HG02763 (cell line): ENCODE measurements around the gene AIG1.
"Not testable (repeated sequence)": the region's sequence is repeated elsewhere in the genome, so short reads cannot be mapped to it uniquely, and the experiment has no call there.

Experiments
- ATAC-seq: cut with Tn5 transposase; IDR thresholded peaks from one replicate; pipeline ENCODE4 v1.9.1; 2021; ENCODE audit warnings: mild to moderate bottlenecking, moderate library complexity; ENCODE audit not compliant: unreplicated experiment

AIG1 gene

GRCh38 chr6:143125864-143126573 lies 65.3 kb downstream of the AIG1 start:
- ATAC-seq: no peak

DNA sequence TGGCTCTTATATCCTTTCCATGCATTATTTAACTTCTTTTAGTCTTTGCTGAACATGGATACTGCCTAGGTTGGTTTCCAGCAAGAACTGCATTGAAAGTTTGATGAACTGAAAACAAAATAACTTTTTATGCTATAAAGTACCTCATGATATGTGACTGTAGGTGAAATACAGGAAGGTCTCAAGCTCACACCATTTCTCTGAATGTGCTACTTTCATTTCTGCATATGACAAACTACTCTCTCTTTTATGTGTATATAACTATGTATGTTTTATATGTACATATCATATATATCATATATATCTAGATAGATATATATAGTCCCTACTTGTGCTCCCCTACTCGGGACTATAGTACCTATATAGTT lies 65.9 kb downstream of the AIG1 start:
- ATAC-seq: no peak

- ATAC-seq: no peak
These were observed 67.4 kb downstream of the AIG1 start for GRCh38 chr6:143127941-143128680.

DNA sequence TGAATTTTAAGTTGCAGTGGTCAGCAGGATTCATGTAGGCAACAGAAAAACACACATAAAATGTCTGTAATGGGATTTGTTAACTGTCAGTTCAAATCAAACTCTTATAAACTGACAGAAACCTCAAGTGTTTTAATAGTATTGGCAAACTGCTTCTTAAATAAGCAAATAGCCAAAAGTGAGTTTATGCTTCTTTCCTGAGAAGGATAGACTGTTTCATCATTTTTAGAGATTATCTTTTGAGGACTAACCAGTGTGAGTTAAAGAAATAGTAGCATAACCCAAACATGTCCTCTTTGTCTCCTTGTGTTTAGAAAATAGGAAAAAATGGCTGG lies 68.0 kb downstream of the AIG1 start:
- ATAC-seq: no peak

DNA sequence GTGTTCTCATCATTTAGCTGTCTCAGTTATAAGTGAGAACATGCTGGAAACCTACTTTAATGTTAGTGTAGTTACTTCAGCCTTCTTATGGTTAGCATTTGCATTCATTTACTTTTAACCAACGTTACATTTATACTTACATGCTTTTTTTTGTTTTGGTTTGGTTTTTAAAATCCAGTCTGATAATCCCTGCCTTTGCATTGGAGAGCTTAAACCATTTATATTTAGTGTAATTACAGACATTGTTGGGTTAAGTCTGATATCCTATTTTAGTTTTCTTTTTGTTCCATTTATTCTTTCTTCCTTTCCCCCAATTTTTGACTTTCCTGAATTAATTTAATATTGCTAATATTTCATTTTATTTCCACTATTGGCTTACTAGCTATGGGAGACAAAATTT lies 70.2 kb downstream of the AIG1 start:
- ATAC-seq: no peak

DNA sequence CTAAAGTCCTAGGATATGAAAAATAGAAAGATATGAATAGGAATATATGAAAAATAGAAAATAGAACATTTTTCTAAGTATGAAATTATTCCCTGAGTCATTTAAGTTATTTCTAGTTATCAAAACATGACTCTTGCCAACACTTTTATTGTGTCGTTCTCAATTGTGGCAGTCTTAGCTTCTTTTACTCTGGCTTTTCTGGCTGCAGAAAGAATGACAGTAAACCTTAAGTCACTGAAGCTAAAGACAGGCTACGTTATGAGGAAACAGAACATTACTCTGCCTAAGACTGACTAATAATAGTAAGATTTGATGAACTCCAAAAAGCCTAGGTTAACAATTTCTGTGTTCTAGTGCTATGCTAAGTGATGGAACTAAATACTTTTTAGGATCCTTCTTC lies 74.6 kb downstream of the AIG1 start:
- ATAC-seq: no peak

GRCh38 chr6:143135797-143136561 lies 75.3 kb downstream of the AIG1 start:
- ATAC-seq: no peak

DNA sequence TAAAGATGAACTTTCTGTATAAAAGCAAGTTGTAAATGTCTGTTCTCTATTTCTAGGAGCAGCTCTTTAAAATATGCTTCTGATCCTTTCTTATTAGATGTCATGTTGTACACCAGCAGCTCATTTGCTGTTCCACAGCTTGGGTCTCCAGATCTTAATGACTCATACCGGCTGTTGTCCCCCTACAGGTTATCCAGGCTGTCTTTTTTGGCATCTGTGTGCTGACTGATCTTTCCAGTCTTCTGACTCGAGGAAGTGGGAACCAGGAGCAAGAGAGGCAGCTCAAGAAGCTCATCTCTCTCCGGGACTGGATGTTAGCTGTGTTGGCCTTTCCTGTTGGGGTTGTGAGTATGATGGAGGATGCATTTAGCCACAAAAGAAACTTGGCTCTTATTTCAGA lies 76.0 kb downstream of the AIG1 start:
- no peak for ATAC-seq

GRCh38 chr6:143139239-143139784 lies 78.6 kb downstream of the AIG1 start:
- ATAC-seq: no peak

DNA sequence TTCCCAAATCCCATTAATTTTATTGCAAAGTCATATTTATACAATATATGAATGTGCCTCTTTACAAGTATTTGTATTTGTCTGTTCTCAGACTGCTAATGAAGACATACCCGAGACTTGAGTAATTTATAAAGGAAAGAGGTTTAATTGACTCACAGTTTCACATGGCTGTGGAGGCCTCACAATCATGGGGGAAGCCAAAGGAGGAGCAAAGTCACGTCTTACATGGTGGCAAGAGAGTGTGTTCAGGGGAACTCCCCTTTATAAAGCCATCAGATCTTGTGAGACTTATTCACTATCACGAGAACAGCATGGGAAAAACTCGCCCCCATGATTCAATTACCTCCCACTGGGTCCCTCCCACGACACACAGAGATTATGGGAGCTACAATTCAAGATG lies 79.2 kb downstream of the AIG1 start:
- ATAC-seq: not testable (repeated sequence)

- ATAC-seq: no peak
These were observed 80.1 kb downstream of the AIG1 start for GRCh38 chr6:143140767-143141166.

DNA sequence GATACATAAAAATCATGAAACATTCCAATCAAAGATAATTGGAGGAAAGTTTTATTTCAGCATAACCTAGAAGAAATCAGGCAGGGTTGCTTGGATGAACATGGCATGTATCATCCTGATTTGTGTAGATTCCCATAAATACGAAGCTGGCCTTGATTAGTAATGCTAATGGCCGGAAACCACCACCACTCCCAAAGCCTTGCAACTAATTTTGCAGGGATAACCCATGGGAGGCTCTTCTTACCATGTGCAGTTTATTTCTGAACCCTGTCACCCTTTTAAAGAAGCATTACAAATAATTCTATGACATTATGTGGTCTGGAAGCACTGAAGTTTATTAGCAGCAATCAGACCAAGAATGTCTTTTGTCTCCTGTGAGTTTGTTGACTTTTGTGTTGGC lies 80.8 kb downstream of the AIG1 start:
- no peak for ATAC-seq

DNA sequence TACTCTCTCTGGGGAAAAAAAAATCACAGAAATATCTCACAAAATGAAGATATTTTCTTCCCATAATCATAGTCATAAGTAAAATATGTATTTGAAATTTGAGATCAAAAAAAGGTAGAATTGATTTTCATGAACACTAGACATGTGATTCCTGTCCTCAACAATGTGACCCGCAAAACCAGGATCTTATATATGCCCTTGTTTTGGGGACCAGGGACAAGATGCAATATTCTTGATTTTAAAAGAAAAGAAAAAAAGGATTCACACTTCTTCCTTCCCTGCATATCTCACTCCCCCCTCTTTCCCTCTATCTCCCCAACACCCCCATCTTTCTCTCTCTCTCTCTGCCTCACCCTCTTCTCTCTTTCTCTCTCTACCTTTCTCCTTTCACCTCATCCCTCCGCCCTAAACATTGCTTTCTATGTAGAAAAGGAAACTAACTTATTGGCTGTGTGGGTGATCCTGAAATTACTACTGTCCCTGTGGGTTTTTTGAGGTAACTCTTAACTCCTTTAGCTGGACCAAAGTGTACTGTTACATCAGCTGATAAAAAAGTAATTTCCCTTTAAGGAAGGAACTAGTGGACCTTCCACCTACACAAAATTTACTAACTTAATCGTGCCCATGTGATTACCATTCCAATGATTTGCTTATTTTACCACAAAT lies 85.6 kb downstream of the AIG1 start:
- no peak for ATAC-seq

- no peak for ATAC-seq
These were observed 89.1 kb downstream of the AIG1 start for GRCh38 chr6:143149771-143150170.

GRCh38 chr6:143150281-143150680 lies 89.6 kb downstream of the AIG1 start:
- no peak for ATAC-seq

GRCh38 chr6:143151381-143151780 lies 90.7 kb downstream of the AIG1 start:
- ATAC-seq: no peak

- ATAC-seq: no peak
These were observed 95.0 kb downstream of the AIG1 start for GRCh38 chr6:143155681-143156080.

GRCh38 chr6:143157131-143157530 lies 96.4 kb downstream of the AIG1 start:
- ATAC-seq: no peak

- ATAC-seq: no peak
These were observed 97.5 kb downstream of the AIG1 start for GRCh38 chr6:143158113-143158581.

- ATAC-seq: no peak
These were observed 98.3 kb downstream of the AIG1 start for GRCh38 chr6:143159001-143159400.

DNA sequence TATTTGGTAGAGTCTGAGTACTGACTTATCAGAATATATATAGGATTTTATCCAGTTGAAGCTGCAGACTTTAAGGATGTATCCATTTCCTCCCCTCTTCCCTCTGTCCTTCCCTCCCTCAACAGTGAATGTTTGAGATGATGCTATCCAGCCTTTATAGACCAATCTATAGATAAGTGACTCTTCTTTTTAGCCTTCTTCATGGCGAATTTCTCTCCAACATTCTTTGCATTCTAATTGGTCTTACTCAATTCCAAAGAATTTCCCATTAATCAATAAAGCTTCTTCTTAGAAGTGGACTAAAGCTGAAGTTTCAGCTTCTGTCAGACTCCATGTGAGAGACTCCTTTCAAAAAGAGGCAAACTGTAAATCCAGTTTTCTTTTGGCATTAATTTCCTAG lies 99.3 kb downstream of the AIG1 start:
- no peak for ATAC-seq
